Hepatocyte (in vitro differentiated cells): Measurements from ENCODE around the gene PGM2L1. TPM values are rescaled to one million over a fixed set of nuclear protein-coding genes. Genes with fewer than 3 reads are reported as not detected.
"Not testable (repeated sequence)": the region's sequence is repeated elsewhere in the genome, so short reads cannot be mapped to it uniquely, and the experiment has no call there.

Experiments
- DNase-seq: peaks from one replicate; pipeline ENCODE4 v3.0.0-alpha.2; 2016; ENCODE audit warnings: low spot score
- H2AFZ ChIP-seq: fragments of 200-600 bp; sonication (generic); 2 replicates; pipeline ENCODE4 v1.6.0; 2016; ENCODE audit warnings: antibody characterized with exemption, mild to moderate bottlenecking
- H3K27ac ChIP-seq: fragments of 200-600 bp; sonication (generic); 2 replicates; pipeline ENCODE4 v1.5.1; 2016; ENCODE audit warnings: mild to moderate bottlenecking
- H3K27me3 ChIP-seq: fragments of 200-600 bp; sonication (generic); 2 replicates; pipeline ENCODE4 v1.6.1; 2016
- H3K36me3 ChIP-seq: fragments of 200-600 bp; sonication (generic); replicated peaks from 2 replicates; pipeline ENCODE4 v1.5.1; 2016; ENCODE audit warnings: low read depth; ENCODE audit not compliant: insufficient read depth
- H3K4me1 ChIP-seq: fragments of 200-600 bp; sonication (generic); 2 replicates; pipeline ENCODE4 v1.5.1; 2016; ENCODE audit warnings: mild to moderate bottlenecking, moderate library complexity; ENCODE audit not compliant: insufficient read depth
- H3K4me2 ChIP-seq: fragments of 200-600 bp; sonication (generic); 2 replicates; pipeline ENCODE4 v1.6.0; 2016
- H3K4me3 ChIP-seq: fragments of 200-600 bp; sonication (generic); 2 replicates; pipeline ENCODE4 v1.5.1; 2016; ENCODE audit warnings: mild to moderate bottlenecking
- H3K79me2 ChIP-seq: fragments of 200-600 bp; sonication (generic); 2 replicates; pipeline ENCODE4 v1.6.0; 2017; ENCODE audit warnings: mild to moderate bottlenecking
- H3K9me2 ChIP-seq: fragments of 200-600 bp; sonication (generic); replicated peaks from 2 replicates; pipeline ENCODE4 v1.6.0; 2017; ENCODE audit warnings: mild to moderate bottlenecking; ENCODE audit not compliant: insufficient read depth
- H3K9me3 ChIP-seq: fragments of 200-600 bp; sonication (generic); 2 replicates; pipeline ENCODE4 v1.5.1; 2016; ENCODE audit warnings: low read depth, mild to moderate bottlenecking
- H4K20me1 ChIP-seq: fragments of 200-600 bp; sonication (generic); 2 replicates; pipeline ENCODE4 v1.6.0; 2016; ENCODE audit warnings: mild to moderate bottlenecking; ENCODE audit not compliant: insufficient read depth, poor library complexity, severe bottlenecking
- CTCF ChIP-seq: fragments of 200-600 bp; sonication (generic); IDR thresholded peaks from 2 replicates; pipeline ENCODE4 v1.5.1; 2016; ENCODE audit warnings: antibody characterized with exemption, mild to moderate bottlenecking; ENCODE audit not compliant: poor library complexity
- EZH2 ChIP-seq: fragments of 200-600 bp; sonication (generic); IDR thresholded peaks from 2 replicates; pipeline ENCODE4 v1.6.1; 2016; ENCODE audit warnings: antibody characterized with exemption, mild to moderate bottlenecking, borderline replicate concordance
- EZH2phosphoT487 ChIP-seq: fragments of 200-600 bp; sonication (generic); IDR thresholded peaks from one replicate; pipeline ENCODE4 v1.6.1; 2018; ENCODE audit warnings: antibody characterized with exemption, mild to moderate bottlenecking, low read depth, moderate library complexity; ENCODE audit not compliant: unreplicated experiment, severe bottlenecking
- WGBS: methylation state at CpG from one replicate; pipeline ENCODE4 v1.1.6; 2016; ENCODE audit warnings: low lambda C conversion rate; ENCODE audit errors: missing lambda C conversion rate; 5-methylcytosine and 5-hydroxymethylcytosine counted together
- polyA plus RNA-seq: library from polyadenylated mRNA; unstranded; fragments of >200 nt; fragmentation: Nextera tagmentation; extraction: Ambion mirVana; gene quantifications from 2 replicates; pipeline ENCODE4 v1.2.1, GENCODE V29; 2016
- total RNA-seq: library from RNA; depleted of rRNA; stranded (reverse); fragments of >200 nt; gene quantifications from 2 replicates; pipeline ENCODE4 v1.2.3, GENCODE V29; 2014

Gene PGM2L1
- total and polyA plus RNA-seq, 2 experiments from 2014 or later = 6.7 to 10.0 TPM

- no peak overlapping the region for H3K4me2 ChIP-seq
- no peak for DNase-seq
- no peak overlapping the region for H2AFZ ChIP-seq
- no peaks in the 10 kb centered on the region for H3K9me2 ChIP-seq
- H4K20me1 ChIP-seq = no peaks in the 10 kb centered on the region
- no peaks in the 10 kb centered on the region for H3K4me1 ChIP-seq
- H3K79me2 ChIP-seq = no peaks in the 10 kb centered on the region
- no peak overlapping the region for H3K27ac ChIP-seq
- H3K9me3 ChIP-seq = no peaks in the 10 kb centered on the region
- 68% methylated on average over 2 of the region's 2 CpGs for WGBS
- no peak for TF ChIP-seq EZH2
- TF ChIP-seq CTCF = no peak
- TF ChIP-seq EZH2phosphoT487 = no peak
- H3K36me3 ChIP-seq = no peaks in the 10 kb centered on the region
- H3K4me3 ChIP-seq = no peak overlapping the region
- H3K27me3 ChIP-seq = no peaks in the 10 kb centered on the region
Observed at GRCh38 chr11:74366576-74366975, 31.7 kb downstream of the PGM2L1 start.

GRCh38 chr11:74365805-74366204 is 32.4 kb downstream of the PGM2L1 start:
- H2AFZ ChIP-seq, H3K9me2 ChIP-seq, H3K4me3 ChIP-seq, H3K79me2 ChIP-seq, H3K27ac ChIP-seq, H3K4me2 ChIP-seq, DNase-seq, H3K4me1 ChIP-seq, H3K9me3 ChIP-seq, H3K27me3 ChIP-seq, H4K20me1 ChIP-seq, H3K36me3 ChIP-seq: not testable (repeated sequence)
- WGBS = 94% methylated on average over 3 of the region's 3 CpGs

GRCh38 chr11:74357449-74357848 is 40.8 kb downstream of the PGM2L1 start:
- H3K4me2 ChIP-seq = no peak overlapping the region
- H3K79me2 ChIP-seq = no peaks in the 10 kb centered on the region
- TF ChIP-seq CTCF (no peak), EZH2phosphoT487 (no peak), EZH2 (no peak)
- no peaks in the 10 kb centered on the region for H4K20me1 ChIP-seq
- H2AFZ ChIP-seq = no peak overlapping the region
- DNase-seq = no peak
- no peaks in the 10 kb centered on the region for H3K9me3 ChIP-seq
- H3K27ac ChIP-seq = no peak overlapping the region
- no peak overlapping the region for H3K4me3 ChIP-seq
- H3K36me3 ChIP-seq = no peaks in the 10 kb centered on the region
- 100% methylated on average over 1 of the region's 1 CpG for WGBS
- no peaks in the 10 kb centered on the region for H3K9me2 ChIP-seq
- H3K27me3 ChIP-seq = no peaks in the 10 kb centered on the region
- no peaks in the 10 kb centered on the region for H3K4me1 ChIP-seq

- H3K36me3 ChIP-seq = no peaks in the 10 kb centered on the region
- H3K4me2 ChIP-seq = no peak overlapping the region
- H3K9me2 ChIP-seq = no peaks in the 10 kb centered on the region
- no peaks in the 10 kb centered on the region for H4K20me1 ChIP-seq
- no peaks in the 10 kb centered on the region for H3K9me3 ChIP-seq
- TF ChIP-seq EZH2 = no peak
- no peak for TF ChIP-seq CTCF
- no peak for TF ChIP-seq EZH2phosphoT487
- H3K27me3 ChIP-seq = no peaks in the 10 kb centered on the region
- H2AFZ ChIP-seq = no peak overlapping the region
- no peaks in the 10 kb centered on the region for H3K79me2 ChIP-seq
- 96% methylated on average over 2 of the region's 2 CpGs for WGBS
- H3K27ac ChIP-seq = no peak overlapping the region
- H3K4me1 ChIP-seq = no peaks in the 10 kb centered on the region
- no peak overlapping the region for H3K4me3 ChIP-seq
- DNase-seq = no peak
Observed at GRCh38 chr11:74355626-74356025, 42.6 kb downstream of the PGM2L1 start.
